Aorta (tissue), 5 donors: ENCODE data around the gene CDYL. TPM values are rescaled to one million over a fixed set of nuclear protein-coding genes. Genes with fewer than 3 reads are reported as not detected.
"Not testable (repeated sequence)": the region's sequence is repeated elsewhere in the genome, so short reads cannot be mapped to it uniquely, and the experiment has no call there.

ENCODE experiments used
- ATAC-seq: fragments of 200-7000 bp; cut with Tn5 transposase; one replicate; pipeline ENCODE4 v1.9.1; 2022; ENCODE audit warnings: moderate library complexity; ENCODE audit not compliant: low FRiP score
- DNase-seq, 2 donors: peaks; one replicate each; pipeline ENCODE4 v3.0.0-alpha.2; 2020
- H3K27ac ChIP-seq, 2 donors: one replicate each; pipeline ENCODE4 v1.5.1; 2013; ENCODE audit warnings: low read length in 2 of 2, mild to moderate bottlenecking in 2 of 2, moderate library complexity in 2 of 2, control low read depth in 1 of 2, inconsistent platforms in 1 of 2, low read depth in 1 of 2
- H3K27me3 ChIP-seq, 2 donors: one replicate each; pipeline ENCODE4 v1.6.1; 2013; ENCODE audit warnings: control low read depth in 1 of 2, low read length in 1 of 2, mild to moderate bottlenecking in 1 of 2, moderate library complexity in 1 of 2; ENCODE audit not compliant: insufficient read depth in 2 of 2, control insufficient read depth in 1 of 2
- H3K36me3 ChIP-seq, 2 donors: one replicate each; pipeline ENCODE4 v1.6.1; 2013; ENCODE audit warnings: control low read depth in 1 of 2, low read length in 1 of 2, mild to moderate bottlenecking in 1 of 2; ENCODE audit not compliant: insufficient read depth in 2 of 2, control insufficient read depth in 1 of 2
- H3K4me1 ChIP-seq, 2 donors: one replicate each; pipeline ENCODE4 v1.6.1; 2013; ENCODE audit warnings: low read length in 2 of 2, control low read depth in 1 of 2, mild to moderate bottlenecking in 1 of 2, moderate library complexity in 1 of 2; ENCODE audit not compliant: insufficient read depth in 2 of 2, control insufficient read depth in 1 of 2
- H3K4me3 ChIP-seq, 2 donors: one replicate each; pipeline ENCODE4 v1.5.1; 2013; ENCODE audit warnings: low read length in 2 of 2, control low read depth in 1 of 2, mild to moderate bottlenecking in 1 of 2
- H3K9me3 ChIP-seq: one replicate; pipeline ENCODE4 v1.6.1; 2013; ENCODE audit warnings: mild to moderate bottlenecking, low read length; ENCODE audit not compliant: control insufficient read depth
- WGBS, 2 donors: extraction: QIAGEN DNeasy Blood & Tissue Kit; methylation state at CpG; one replicate each; pipeline ENCODE4 v1.1.7; 2013; 5-methylcytosine and 5-hydroxymethylcytosine counted together
- intact Hi-C, 2 donors: fragments of 100-400 bp; cut with DNase I; formaldehyde crosslinking; loops; one replicate each; pipeline versions ENCODE4 v1.14.2 to v1.15.0; 2022
- polyA plus RNA-seq, 2 donors: library from polyadenylated mRNA; stranded (reverse); fragments of 200-250 nt; gene quantifications; one replicate each; pipeline ENCODE4 v1.2.3, GENCODE V29; 2013
- total RNA-seq, 2 donors: library from RNA; stranded (reverse); fragmentation: NEBNext Ultra II Directional; extraction: Animal tissue kit (Norgen Biotek cat#: 25700); gene quantifications; one replicate each; pipeline ENCODE4 v1.2.1, GENCODE V29; 2021
- donor health status: healthy with polysubstance abuse.
- donor health status: Bipolar disorder and iron deficiency.
- donor health status: DM: no; HTN: no; CAD: no.
- donor health status: DM: no; HTN: no; CAD: no.
- donor health status: DM: yes; HTN: yes; CAD: no.

The CDYL gene
- total and polyA plus RNA-seq, 4 donors = 9.6 to 44.2 (median 26.4) TPM

DNA sequence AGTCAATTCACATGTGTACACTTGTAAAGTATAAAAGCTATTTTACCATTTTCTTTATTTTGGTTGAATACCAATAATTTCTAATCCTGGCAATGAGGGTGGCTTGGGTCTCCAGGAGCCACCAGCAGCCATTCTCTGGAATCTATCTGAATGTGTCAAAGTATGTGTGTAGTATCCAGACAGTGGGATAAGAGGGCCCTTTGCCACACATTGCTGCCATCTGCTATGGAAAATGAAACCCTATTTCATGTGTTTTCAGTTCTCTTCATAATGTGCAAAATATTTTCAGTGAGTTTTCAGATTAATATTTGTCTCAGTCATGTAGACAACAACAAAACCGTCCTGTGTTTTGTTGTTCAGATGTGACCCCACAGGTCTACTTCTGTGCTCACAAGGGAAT is 46.3 kb downstream of the CDYL start:
- WGBS, 2 donors = 91% methylated on average over 1 of the region's 1 CpG
- ATAC-seq = no peak

DNA sequence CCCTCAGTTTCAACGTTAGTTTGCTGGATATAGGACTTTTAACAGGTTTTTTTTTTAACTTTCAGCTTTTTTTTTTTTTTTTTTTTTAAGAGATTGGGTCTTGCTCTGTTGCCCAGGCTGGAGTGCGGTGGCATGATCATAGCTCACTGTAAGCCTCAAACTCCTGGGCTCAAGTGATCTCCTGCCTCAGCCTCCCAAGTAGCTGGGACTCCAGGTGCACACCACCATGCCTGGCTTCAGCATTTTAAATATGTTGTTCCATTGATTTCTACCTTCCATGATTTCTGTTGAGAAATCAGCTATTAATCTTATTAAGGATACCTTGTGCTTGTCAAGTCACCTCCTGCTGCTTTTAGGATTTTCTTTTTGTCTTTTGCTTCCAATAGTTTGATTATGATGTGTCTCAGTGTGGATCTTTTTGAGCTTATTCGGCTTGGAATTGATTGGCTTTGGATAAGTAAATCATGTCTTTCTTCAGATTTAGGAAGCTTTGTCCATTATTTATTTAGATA is 52.0 kb downstream of the CDYL start:
- intact Hi-C loops = no loop called here
- Histone ChIP-seq H3K4me3 (no peak overlapping the region), H3K4me1 (no peaks in the 10 kb centered on the region), H3K27me3 (no peaks in the 10 kb centered on the region), H3K27ac (no peak overlapping the region), H3K36me3 (no peaks in the 10 kb centered on the region), H3K9me3 (peaks cover 2% of the 10 kb centered on the region)
- no peak for DNase-seq
- 94 to 97% methylated on average over 3 of the region's 3 CpGs for WGBS, 2 donors
- ATAC-seq = no peak

More for the DNA sequence above, 46.3 kb downstream of the CDYL start:
- Histone ChIP-seq H3K27me3 (no peaks in the 10 kb centered on the region), H3K9me3 (no peaks in the 10 kb centered on the region), H3K27ac (no peak overlapping the region), H3K36me3 (no peaks in the 10 kb centered on the region), H3K4me1 (peaks cover 0 to 2% of the 10 kb centered on the region in 2 donors), H3K4me3 (no peak overlapping the region)
- no peak for DNase-seq
- intact Hi-C loops = no loop called here

DNA sequence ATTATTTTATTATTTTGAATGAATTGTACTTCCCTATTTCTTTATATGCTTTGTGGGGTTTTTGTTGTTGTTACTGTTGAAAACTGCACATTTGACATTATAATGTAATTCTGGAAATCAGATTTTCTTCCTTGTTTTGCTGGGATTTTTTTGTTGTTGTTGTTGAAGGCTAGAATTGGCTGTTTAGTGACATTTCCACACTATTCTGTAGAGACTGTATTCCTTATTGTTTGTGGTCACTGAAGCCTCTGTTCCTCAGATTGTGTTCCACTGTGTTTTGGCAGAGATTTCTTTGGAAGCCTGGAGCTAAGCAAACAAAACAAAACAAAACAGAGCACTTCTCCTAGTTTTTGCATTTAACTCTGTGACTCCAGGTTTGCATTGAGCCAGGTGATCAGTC is 52.9 kb downstream of the CDYL start:
- no peaks in the 10 kb centered on the region for H3K36me3 ChIP-seq
- H3K4me1 ChIP-seq = no peaks in the 10 kb centered on the region
- H3K27me3 ChIP-seq = no peaks in the 10 kb centered on the region
- H3K9me3 ChIP-seq = peaks cover 2% of the 10 kb centered on the region
- ATAC-seq (no peak), DNase-seq (no peak)
- no peak overlapping the region for H3K4me3 ChIP-seq
- no peak overlapping the region for H3K27ac ChIP-seq
- intact Hi-C loops = no loop called here

DNA sequence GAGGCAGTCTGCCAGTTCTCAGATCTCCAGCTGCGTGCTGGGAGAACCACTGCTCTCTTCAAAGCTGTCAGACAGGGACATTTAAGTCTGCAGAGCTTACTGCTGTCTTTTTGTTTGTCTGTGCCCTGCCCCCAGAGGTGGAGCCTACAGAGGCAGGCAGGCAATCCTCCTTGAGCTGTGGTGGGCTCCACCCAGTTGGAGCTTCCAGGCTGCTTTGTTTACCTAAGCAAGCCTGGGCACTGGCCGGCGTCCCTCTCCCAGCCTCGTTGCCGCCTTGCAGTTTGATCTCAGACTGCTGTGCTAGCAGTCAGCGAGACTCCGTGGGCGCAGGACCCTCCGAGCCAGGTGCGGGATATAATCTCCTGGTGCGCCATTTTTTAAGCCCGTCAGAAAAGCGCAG is 59.3 kb downstream of the CDYL start:
- DNase-seq, H3K27ac ChIP-seq, H3K4me3 ChIP-seq, H3K9me3 ChIP-seq, H3K36me3 ChIP-seq, intact Hi-C loops, H3K27me3 ChIP-seq, ATAC-seq, H3K4me1 ChIP-seq: not testable (repeated sequence)
- 89 to 96% methylated on average over 12 to 13 of the region's 13 CpGs for WGBS, 2 donors

DNA sequence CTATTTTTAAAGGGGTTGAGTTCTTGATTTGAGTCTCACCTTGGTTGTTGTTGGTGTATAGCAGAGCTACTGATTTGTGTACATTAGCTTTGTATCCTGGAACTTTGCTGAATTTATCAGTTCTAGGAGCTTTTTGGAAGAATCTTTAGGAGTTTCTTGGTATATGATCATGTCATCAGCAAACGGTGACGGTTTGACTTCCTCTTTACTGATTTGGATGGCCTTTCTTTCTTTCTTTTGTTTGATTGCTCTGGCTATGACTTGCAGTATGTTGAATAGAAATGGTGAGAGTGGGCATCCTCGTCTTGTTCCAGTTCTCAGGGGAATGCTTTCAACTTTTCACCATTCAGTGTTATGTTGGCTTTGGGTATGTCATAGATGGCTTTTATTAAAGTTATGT is 64.0 kb downstream of the CDYL start:
- intact Hi-C loops = no loop called here
- no peak for DNase-seq
- Histone ChIP-seq H3K27me3 (no peaks in the 10 kb centered on the region), H3K9me3 (peaks cover 1% of the 10 kb centered on the region), H3K4me1 (no peaks in the 10 kb centered on the region), H3K36me3 (no peaks in the 10 kb centered on the region), H3K27ac (no peak overlapping the region), H3K4me3 (no peak overlapping the region)
- ATAC-seq = no peak
- WGBS, 2 donors = 94 to 97% methylated on average over 3 of the region's 3 CpGs

DNA sequence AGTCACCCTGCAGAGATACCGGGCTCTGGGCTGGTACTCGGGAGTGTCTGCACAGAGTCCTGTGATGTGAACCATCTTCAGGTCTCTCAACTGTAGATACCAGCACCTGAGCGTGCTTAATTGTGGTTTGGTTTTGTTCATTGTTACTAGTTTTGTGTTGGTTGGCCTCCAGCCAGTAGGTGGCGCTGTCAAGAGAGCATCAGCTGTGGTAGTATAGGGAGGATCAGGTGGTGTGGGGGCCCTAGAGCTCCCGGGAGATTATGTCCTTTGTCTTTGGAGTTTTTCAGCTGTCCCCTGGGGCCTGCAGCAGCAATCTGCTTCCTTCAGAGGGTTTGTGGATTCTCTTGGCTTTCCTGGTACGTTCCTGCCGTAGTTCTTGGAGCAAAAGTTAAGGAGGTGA is 67.9 kb downstream of the CDYL start:
- WGBS, 2 donors = 95 to 96% methylated on average over 7 of the region's 7 CpGs
- Histone ChIP-seq H3K4me3 (no peak overlapping the region), H3K4me1 (peaks cover 0 to 7% of the 10 kb centered on the region in 2 donors), H3K9me3 (peaks cover 1% of the 10 kb centered on the region), H3K36me3 (no peaks in the 10 kb centered on the region), H3K27ac (no peak overlapping the region), H3K27me3 (no peaks in the 10 kb centered on the region)
- DNase-seq = no peak
- no peak for ATAC-seq
- intact Hi-C loops = no loop called here

DNA sequence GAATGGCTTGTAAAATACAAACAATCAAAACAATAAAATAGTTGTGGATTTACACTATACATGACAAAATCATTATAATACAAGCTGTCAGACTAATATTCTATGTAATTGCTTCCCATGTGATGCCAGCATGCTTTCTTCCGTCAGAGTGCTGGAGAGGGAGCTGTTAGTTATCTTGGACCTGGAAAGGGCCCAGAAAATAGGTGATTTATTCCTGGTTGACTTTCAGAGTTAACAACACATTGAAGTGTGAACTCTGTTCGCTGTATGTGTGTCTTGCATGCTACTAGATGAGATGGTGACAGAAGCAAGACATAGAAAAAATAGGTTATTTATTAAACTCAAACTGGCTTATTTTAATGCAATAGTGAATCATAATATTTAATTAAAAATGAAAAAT is 70.2 kb downstream of the CDYL start:
- H3K27me3 ChIP-seq = no peaks in the 10 kb centered on the region
- no peaks in the 10 kb centered on the region for H3K36me3 ChIP-seq
- intact Hi-C loops = no loop called here
- H3K4me1 ChIP-seq = peaks cover 0 to 7% of the 10 kb centered on the region in 2 donors
- peaks cover 1% of the 10 kb centered on the region for H3K9me3 ChIP-seq
- WGBS, 2 donors = 93% methylated on average over 2 of the region's 2 CpGs
- DNase-seq (no peak), ATAC-seq (no peak)
- no peak overlapping the region for H3K4me3 ChIP-seq
- no peak overlapping the region for H3K27ac ChIP-seq

DNA sequence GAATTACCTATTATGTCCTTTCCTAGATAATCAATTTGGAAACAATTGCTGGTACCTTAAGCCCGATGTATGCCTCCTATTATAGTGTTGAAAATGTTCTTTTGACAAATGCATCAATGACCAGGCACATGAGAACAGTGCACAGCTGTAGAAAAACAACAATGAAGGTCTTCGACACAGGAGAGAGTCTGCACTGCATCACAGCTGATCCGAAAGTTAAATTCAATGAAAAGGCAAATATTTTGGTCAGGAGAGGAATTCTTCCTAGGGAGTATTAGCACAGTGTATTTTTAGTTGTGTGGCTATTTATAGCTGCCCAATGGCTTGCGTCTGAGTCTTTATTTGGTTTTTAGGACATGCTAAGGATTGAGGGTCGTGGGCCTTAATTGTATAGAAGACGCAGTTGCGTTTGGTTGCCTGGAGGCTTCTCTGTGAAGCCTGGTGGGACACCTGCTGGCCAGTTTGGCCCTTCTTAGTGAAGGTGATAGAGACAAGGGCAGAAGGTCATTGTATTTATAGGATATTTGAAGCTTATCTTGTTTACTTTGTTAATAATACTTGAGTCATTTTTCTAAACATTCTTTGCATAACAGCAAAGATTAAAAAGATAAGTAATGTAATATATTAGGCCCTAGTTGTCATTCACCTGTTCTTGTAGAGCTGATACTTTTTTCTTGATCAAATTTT is 72.3 kb downstream of the CDYL start:
- ATAC-seq (no peak), DNase-seq (no peak)
- Histone ChIP-seq H3K4me1 (peaks cover 0 to 7% of the 10 kb centered on the region in 2 donors), H3K4me3 (no peak overlapping the region), H3K36me3 (no peaks in the 10 kb centered on the region), H3K9me3 (peaks cover 1% of the 10 kb centered on the region), H3K27me3 (no peaks in the 10 kb centered on the region), H3K27ac (no peak overlapping the region)
- WGBS, 2 donors = 11 to 12% methylated on average over 7 of the region's 7 CpGs
- intact Hi-C loops = no loop called here

DNA sequence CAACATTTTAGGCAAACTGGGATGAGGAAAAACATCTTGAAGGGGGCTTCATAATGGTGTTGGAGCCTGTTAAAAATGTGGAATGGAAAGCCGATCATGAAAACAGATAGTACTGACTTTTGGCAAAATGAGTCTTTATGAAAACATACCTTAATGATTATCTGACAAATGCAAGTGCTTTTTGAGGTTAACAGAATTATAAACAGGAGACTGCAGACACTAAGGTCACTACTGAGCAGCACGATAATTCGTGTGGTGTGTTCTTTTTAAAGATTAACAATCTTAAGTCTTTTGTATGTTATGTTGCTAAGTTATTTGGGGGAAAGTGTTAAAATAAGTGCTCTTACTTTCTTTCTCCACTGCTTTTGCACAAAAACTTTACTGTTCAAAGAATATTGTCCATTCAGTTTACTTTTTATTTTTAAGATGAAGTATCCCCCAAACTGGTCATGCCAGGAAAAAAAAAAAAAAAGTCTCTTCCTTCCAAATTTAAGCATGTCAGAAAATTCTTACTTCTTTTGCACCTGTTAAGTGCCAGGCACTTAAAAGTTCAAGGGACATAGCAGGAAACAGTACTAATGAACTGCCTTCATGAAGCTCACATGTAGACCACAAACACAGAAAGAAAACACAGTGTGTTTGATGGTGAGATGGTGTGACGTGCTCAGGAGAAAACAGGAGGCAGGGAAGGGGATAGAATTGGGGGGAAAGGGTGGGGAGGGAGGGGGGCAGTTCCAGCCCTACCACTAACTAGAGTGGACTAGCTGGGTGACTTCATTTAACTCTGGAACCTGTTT is 73.2 kb downstream of the CDYL start:
- no peak overlapping the region for H3K27ac ChIP-seq
- H3K9me3 ChIP-seq = no peaks in the 10 kb centered on the region
- no peaks in the 10 kb centered on the region for H3K27me3 ChIP-seq
- peaks cover 0 to 7% of the 10 kb centered on the region in 2 donors for H3K4me1 ChIP-seq
- ATAC-seq (no peak), DNase-seq (no peak)
- WGBS, 2 donors = 13 to 19% methylated on average over 4 of the region's 4 CpGs
- H3K4me3 ChIP-seq = no peak overlapping the region
- intact Hi-C loops = no loop called here
- no peaks in the 10 kb centered on the region for H3K36me3 ChIP-seq
